ENCODE measurements around the gene CCZ1. TPM values are rescaled to one million over a fixed set of nuclear protein-coding genes. Genes with fewer than 3 reads are reported as not detected.
"Not testable (repeated sequence)": the region's sequence is repeated elsewhere in the genome, so short reads cannot be mapped to it uniquely, and the experiment has no call there.

The CCZ1 gene
- total RNA-seq, 1 donor from 2014 or later = 46.2 TPM

DNA sequence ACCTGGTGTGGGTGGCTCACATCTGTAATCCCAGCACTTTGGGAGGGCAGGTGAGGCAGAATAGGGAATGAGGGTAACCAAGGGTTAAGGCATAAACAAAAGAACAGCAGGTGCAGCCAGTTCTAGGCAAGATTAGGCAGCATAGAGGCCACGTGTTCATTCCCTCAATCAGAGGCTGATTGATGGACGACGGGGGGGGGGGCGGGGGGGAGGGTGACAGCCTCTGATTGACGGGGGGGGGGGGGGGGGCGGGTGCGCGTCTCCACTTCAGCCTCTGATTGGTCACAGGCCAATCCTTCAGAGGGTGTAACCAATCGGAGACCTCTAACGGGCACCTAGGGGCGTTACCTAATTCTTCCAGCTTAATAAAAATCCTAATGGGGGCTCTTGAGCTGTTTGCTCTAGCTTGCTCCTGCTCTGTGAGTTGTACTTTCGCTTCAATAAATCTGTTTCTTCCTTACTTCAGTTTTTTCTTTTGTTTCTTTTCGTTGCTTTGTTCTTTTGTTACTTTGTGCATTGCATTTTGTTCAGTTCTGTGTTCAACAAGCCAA, 1.1 kb upstream of the CCZ1 start:
- intact Hi-C loops (cut with DNase I); DNase-seq (ENCODE audit: missing footprints); ATAC-seq: not testable (repeated sequence)

DNA sequence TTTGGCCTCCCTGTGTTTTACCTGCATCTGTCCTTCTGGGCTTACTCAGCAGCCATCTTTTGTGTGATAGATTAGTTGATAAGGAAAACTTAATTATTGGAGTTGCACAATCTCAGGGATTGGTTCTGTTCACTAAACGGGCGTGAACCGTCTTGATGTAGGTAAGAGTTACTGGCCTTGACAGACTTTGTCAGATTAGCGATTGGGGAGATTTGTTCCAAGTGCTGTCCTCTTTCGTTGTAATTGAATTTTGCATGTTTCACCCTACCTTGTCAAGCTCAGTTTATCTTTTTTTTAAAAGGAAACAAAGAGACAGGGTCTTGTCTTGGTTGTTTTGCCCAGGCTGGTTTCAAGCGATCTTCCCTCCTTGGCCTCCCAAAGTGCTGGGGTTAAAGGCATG, 4.5 kb downstream of the CCZ1 start:
- intact Hi-C loops (cut with DNase I); ATAC-seq; DNase-seq (ENCODE audit: missing footprints): not testable (repeated sequence)

DNA sequence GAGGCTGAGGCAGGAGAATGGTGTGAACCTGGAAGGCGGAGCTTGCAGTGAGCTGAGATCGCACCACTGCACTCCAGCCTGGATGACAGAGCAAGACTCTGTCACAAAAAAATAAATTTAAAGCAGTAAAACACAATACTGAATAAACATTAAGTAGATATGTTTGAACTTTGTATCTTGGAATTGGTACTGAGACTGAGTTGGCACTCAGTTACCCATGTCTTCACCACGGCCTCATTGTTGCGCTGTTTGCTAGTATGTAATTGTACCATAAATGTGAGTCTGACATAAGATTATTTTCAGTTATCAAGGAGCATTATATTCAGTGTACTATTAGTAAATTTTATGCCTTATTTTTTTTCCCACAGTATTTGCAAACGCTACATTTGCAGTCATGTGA, 6.2 kb downstream of the CCZ1 start:
- DNase-seq (ENCODE audit: missing footprints); intact Hi-C loops (cut with DNase I); ATAC-seq: not testable (repeated sequence)

DNA sequence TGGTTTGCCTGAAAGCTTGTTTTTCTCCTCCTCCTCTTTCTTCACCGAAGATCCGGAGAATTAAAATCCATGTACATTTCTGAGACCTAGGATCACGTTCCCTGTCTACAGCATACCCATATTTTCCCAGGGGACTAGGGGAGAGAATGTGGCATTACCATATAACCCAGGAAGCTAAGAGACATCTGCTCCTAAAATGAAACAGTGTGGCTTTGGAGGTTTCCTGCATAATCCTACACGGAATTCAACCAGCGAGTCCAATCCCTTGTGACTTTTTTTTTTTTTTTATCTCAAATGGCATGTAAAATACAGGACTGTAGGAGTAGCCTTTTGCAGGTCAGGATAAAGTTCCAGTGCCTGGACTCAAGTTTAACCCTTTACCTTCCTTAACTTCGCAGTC, 10.3 kb downstream of the CCZ1 start:
- intact Hi-C loops (cut with DNase I); DNase-seq (ENCODE audit: missing footprints); ATAC-seq: not testable (repeated sequence)

DNA sequence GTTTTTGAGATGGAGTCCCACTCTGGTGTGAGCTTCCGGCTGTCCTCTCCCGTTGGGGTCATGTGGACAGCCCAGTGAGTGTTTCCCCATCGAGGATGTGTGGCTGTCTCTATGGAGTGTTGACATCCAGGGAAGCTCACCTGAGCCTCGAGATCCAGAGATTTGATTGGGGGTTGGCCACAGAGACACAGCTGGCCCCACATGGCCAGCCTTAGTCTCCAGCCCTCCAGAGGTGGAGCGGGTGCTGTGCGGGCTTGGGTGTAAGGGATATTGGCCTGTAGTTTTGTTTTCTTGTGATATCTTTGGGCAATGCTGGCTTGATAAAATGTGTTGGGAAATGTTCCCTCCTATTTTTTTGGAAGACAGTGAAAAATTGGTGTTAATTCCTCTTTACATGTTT, 18.0 kb downstream of the CCZ1 start:
- intact Hi-C loops (cut with DNase I); ATAC-seq; DNase-seq (ENCODE audit: missing footprints): not testable (repeated sequence)

DNA sequence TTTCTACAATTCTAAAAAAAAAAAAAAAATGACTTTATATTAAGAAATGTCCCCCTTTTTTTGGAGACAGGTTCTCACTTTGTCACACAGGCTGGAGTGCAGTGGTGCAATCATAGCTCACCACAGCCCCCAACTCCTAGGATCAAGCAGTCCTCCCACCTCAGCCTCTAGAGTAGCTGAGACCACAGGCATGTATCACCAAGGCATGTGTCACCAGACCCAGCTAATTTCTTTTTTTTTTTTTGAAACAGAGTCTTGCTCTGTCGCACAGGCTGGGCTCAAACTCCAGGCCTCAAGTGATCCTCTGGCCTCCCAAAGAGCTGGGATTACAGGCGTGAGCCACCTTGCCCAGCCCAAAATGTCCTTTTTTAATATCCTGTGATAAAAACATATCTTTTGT, 25.6 kb downstream of the CCZ1 start:
- DNase-seq (ENCODE audit: missing footprints); ATAC-seq; intact Hi-C loops (cut with DNase I): not testable (repeated sequence)

- ATAC-seq; intact Hi-C loops (cut with DNase I): not testable (repeated sequence)
Measured at GRCh38 chr7:5924630-5925029, 26.1 kb downstream of the CCZ1 start.

GRCh38 chr7:5926263-5926870, 27.8 kb downstream of the CCZ1 start:
- intact Hi-C loops (cut with DNase I); DNase-seq (ENCODE audit: missing footprints); ATAC-seq: not testable (repeated sequence)

More at GRCh38 chr7:5924630-5925029, 26.1 kb downstream of the CCZ1 start:
- DNase-seq (ENCODE audit: missing footprints) = not testable (repeated sequence)

DNA sequence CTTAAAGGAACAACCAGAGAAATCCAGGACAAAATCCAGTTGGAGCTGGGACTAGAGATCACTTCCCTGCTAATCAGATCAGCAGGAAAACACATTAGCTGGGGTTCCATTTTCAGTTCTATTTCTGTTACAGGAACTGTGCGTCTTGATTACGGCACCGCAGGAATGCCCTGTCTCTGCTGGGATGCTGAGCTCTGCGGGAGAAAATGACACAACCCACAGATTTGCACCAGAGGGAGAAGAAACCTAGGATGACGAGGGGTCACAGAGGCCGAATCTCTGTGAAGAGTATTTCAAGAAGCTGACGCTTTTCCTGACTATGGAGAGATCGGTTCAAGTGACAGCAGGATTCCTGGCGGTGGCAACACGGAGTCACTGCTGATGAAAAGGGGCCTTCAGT, 31.8 kb downstream of the CCZ1 start:
- ATAC-seq; DNase-seq (ENCODE audit: missing footprints); intact Hi-C loops (cut with DNase I): not testable (repeated sequence)

- intact Hi-C loops (cut with DNase I); DNase-seq (ENCODE audit: missing footprints); ATAC-seq: not testable (repeated sequence)
Measured at GRCh38 chr7:5931250-5931649, 32.7 kb downstream of the CCZ1 start.

DNA sequence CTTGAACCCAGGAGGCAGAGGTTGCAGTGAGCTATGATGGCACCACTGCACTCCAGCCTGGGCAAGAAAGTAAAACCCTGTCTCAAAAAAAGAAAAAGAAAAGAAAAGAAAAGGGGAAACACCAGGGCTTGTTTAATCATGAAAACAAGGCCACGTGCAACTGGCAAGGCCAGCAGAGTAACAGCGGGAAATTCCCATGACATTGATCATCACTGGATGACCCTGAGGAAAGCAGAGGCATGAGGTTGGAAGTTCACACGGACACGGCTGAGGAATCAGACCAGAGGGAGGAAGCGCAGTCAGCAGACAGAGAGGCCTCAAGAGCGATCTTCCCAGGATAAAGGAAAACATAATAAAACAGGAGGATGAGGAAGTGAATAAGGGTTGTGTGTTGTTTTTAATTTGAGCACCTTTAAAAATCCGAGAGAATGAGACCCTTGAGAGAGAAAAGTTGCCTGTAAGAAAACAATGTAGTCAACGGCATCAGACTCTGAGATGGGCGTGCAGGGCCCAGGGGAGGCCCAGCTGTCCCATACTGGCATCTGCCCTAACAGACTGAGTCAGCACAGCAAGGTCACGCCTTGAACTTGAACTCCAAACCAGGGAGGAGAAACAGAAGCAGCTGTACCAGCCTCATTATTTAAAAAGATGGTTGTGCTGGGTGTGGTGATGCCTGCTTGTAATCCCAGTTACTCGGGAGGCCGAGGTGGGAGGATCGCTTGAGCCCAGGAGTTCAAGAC, 33.5 kb downstream of the CCZ1 start:
- intact Hi-C loops (cut with DNase I); ATAC-seq; DNase-seq (ENCODE audit: missing footprints): not testable (repeated sequence)

- DNase-seq (ENCODE audit: missing footprints); ATAC-seq; intact Hi-C loops (cut with DNase I): not testable (repeated sequence)
Measured at GRCh38 chr7:5934945-5935450, 36.5 kb downstream of the CCZ1 start.

- intact Hi-C loops (cut with DNase I); DNase-seq (ENCODE audit: missing footprints); ATAC-seq: not testable (repeated sequence)
Measured at GRCh38 chr7:5963205-5963604, 64.7 kb downstream of the CCZ1 start.

DNA sequence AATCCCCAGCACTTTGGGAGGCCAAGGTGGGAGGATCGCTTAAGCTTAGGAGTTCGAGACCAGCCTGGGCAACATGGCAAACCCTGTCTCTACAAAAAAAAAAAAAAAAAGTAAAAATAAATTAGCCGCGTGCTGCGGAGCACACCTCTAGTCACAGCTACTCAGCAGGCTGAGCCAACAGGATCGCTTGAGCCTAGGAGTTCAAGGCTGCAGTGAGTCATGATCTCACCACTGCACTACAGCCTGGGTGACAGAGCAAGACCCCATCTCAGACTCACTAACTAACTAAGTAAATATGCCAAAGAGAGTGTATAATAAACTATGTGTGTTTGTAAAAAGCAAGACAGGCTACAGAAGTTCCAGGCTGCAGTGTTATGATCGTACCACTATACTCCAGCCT, 65.3 kb downstream of the CCZ1 start:
- DNase-seq (ENCODE audit: missing footprints); intact Hi-C loops (cut with DNase I); ATAC-seq: not testable (repeated sequence)

DNA sequence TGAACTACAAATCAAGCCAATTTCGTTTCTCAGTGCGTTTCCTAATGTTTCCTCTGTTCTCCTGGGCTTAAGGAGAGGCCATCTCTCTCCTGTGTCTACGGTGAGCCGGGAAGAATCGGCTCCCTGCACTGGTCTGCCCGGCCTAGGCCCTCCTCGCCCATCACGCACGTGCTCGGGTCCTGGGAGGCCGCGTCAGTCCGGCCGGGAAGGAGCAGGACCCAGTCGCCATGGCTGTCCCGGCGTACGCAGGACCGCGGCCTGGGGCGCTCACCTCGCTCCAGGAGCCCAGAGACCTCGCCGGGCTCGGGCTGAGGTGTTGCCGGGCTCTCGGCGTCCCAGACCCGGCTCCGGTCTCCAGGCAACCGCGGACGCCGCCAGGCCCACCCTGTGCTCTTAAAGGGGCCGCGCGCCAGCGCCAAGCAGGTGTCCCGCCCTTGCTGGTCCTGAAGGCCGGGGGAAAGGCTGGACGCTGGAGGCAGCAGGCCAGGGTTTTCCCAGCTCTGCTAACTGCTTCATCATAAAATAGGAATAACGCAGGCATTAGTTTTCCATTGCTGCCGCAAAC, 71.9 kb downstream of the CCZ1 start, which contains the start of gene RSPH10B:
RSPH10B (minus strand) TSS at position 343 of the 565 bp plus-strand sequence. CDS start 3,573 bp downstream, outside the sequence.
- ATAC-seq = peak; percentile 56
- DNase-seq (ENCODE audit: missing footprints); intact Hi-C loops (cut with DNase I): not testable (repeated sequence)

DNA sequence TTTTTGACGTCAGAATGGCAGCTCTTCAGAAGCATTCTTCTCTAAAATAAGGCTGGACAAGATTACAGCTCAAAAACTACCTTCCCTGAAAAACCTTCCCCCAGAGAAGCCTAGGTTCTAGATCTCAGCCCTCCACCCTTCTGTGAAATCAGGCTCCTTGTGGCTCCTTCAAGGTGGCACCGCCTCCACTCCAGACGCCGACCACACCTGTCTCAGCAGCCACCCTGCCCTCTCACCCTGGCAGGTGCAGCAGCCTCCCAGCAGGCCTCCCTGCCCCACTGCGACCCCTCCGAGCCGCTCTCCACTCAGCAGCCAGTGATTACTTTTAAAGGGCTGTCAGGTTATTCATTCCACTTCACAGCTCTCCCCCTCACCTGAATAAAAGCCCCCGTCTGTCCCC, 75.0 kb downstream of the CCZ1 start:
- intact Hi-C loops (cut with DNase I); DNase-seq (ENCODE audit: missing footprints); ATAC-seq: not testable (repeated sequence)

All from Right ventricle myocardium inferior (tissue), 1 donor.